Measurements from ENCODE around the gene ZNF273.
"Not testable (repeated sequence)": the region's sequence is repeated elsewhere in the genome, so short reads cannot be mapped to it uniquely, and the experiment has no call there.

The ZNF273 gene

DNA sequence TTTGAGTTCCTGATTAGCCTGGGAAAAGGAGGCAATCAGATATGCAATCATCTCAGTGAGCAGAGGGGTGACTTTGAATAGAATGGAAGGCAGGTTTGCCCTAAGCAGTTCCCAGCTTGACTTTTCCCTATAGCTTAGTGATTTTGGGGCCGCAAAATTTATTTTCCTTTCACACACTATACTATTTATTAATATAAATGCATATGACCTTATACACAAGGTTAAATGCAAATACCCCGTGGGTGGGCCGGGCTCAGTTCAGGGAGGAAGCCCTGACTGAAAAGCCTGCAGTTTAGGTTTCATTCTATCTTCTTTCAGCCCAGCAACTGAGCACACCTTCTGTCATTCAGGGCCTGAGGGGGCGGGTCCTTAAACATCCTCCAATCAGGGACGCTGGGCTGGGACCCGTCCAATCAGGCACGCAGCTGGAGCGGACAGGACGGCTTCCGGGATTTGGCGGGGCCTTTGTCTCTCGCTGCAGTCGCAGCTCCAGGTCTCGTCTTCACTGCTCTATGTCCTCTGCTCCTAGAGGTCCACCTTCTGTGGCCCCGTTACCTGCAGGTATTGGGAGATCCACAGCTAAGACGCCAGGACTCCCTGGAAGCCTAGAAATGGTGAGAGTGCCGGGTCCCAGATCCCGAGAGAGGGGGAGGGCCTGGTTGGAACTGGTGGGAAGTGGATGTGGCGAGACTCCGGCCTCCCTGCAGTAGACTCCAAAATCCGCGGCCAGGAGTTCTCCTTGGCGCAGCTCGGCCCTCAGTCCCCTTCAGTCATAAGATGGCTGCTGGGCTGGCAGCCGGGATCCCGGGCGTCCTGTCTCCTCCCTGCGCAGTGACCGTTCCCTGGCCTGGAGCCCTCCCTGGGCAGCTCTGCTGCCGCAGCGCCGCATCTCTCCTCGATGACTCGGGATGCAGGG is at the start of gene ZNF273:
ZNF273 (plus strand) TSS at position 468 of the 916 bp plus-strand sequence; CDS start at position 513, 45 bp downstream.
- DNase-seq (ENCODE audit: low read depth in 1 of 2, low spot score in 1 of 2) = peak; percentile 66 to 88

DNA sequence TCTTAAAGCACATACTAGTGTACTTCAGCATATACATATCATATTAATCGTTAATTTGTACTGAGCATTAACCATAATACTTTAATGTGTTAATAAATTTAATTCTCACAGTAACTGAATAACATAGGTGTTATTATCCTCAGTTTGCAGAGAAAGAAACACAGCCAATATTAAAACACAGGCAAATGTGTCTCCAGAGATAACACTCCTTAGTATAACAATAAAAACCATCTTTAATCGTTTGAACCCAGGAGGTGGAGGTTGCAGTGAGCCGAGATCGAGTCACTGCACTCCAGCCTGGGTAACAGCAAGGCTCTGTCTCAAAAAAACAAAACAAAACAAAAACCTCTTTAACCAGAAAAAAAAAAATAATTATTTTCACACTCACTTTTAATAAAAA is 49.4 kb upstream of the ZNF273 start:
- no peak for DNase-seq (ENCODE audit: low read depth in 1 of 2, low spot score in 1 of 2)

DNA sequence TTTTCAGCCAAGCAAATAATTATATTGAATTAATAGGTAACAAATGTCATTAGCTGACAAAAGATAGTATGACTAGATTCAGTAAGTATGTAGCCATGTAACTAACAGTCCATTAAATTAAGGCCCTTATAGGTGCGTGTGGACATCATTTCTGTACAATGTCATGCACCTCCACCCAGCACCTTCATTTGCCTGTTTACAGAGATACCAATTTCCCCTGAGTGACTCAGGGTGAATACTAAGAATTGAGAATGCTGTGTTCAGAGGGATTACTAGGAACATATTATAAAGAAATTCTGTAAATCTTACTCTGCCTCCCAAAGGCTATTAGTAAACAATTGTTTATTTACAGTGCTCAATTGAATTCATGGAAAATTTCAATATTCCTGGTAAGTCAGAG is 48.1 kb upstream of the ZNF273 start:
- no peak for DNase-seq (ENCODE audit: low read depth in 1 of 2, low spot score in 1 of 2)

DNA sequence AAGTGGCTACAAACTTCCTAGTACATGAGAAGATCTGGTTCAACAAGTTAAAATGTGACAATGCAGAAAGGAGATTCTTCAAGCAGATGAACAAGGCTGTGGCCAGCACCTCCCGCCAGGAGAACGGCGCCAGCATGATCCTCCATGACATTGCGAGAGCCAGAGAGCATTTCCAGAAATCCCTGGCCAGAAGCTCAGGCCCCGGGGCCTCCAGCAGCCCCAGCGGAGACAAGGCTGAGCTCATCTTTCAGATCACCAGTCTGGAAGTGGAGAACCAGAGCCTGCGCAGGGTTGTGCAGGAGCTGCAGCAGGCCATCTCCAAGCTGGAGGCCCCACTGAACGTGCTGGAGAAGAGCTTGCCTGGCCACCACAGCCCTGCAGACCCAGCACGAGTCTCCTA is 40.1 kb upstream of the ZNF273 start:
- no peak for DNase-seq (ENCODE audit: low read depth in 1 of 2, low spot score in 1 of 2)

DNA sequence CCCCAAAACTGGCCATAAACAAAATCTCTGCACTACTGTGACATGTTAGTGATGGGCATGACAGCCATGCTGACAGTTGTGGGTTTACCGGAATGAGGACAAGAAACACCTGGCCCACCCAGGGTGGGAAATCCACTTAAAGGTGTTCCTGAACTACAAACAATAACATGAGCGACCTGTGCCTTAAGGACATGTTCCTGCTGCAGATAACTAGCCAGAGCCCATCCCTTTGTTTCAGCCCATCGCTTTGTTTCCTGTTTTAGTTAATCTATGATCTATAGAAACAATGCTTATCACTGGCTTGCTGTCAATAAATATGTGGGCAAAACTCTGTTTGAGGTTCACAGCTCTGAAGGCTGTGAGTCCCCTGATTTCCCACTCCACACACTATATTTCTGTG is 39.5 kb upstream of the ZNF273 start:
- not testable (repeated sequence) for DNase-seq (ENCODE audit: low read depth in 1 of 2, low spot score in 1 of 2)

DNA sequence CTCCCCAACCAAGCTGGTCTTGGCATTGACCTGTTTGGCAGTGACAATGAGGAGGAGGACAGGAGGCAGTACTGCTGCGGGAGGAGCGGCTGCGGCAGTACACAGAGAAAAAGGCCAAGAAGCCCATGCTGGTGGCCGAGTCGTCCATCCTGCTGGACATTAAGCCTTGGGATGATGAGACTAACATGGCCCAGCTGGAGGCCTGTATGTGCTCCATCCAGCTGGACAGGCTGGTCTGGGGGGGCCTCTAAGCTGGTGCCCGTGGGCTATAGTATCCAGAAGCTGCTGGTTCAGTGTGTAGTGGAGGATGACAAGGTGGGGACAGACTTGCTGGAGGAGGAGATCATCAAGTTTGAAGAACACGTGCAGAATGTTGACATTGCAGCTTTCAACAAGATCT is 39.1 kb upstream of the ZNF273 start:
- DNase-seq (ENCODE audit: low read depth in 1 of 2, low spot score in 1 of 2) = no peak

DNA sequence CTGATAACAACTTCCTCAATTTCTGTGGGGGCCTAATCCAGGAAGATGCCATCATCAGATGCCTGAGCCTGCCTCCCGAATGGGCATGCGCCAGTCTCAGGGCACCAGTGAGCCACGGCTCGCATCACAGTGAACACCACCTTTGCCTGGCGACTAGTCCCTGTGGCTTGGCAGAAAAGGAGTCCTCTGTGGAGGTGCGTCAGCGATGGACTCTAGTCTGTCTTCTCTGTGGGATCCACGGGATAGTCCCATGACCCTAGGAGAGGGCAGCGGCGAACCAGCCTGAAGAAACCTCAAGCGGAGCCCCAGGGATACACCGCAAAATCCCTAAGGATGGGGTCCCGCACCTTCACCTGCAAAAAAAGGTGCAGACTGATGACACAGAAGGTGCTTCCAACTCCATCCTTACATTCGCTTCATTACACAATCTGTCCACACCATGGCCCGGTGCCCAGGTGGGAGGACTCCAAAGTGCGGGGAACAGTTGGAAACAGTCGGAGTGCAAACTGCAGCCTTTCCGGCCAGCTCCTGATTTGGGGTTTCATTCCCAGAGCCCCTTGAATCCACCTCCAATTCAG is 35.1 kb upstream of the ZNF273 start:
- no peak for DNase-seq (ENCODE audit: low read depth in 1 of 2, low spot score in 1 of 2)

DNA sequence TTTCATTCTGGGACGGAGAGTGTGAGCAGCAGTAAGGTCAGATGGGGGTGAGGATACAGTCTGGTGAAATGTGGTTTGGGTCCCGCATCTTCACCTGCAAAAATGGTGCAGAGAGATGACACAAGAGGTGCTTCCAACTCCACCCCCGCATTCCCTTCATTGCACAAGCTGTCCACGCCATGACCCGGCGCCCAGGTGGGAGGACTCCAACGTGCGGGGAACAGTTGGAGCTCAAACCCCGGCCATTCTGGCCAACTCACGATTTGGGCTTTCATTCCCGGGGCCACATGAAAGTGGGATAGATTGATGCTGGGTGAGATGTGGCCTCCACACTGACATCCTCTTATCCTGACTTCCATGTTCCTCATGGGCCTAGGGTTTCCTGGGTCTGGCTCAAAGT is 34.6 kb upstream of the ZNF273 start:
- no peak for DNase-seq (ENCODE audit: low read depth in 1 of 2, low spot score in 1 of 2)

DNA sequence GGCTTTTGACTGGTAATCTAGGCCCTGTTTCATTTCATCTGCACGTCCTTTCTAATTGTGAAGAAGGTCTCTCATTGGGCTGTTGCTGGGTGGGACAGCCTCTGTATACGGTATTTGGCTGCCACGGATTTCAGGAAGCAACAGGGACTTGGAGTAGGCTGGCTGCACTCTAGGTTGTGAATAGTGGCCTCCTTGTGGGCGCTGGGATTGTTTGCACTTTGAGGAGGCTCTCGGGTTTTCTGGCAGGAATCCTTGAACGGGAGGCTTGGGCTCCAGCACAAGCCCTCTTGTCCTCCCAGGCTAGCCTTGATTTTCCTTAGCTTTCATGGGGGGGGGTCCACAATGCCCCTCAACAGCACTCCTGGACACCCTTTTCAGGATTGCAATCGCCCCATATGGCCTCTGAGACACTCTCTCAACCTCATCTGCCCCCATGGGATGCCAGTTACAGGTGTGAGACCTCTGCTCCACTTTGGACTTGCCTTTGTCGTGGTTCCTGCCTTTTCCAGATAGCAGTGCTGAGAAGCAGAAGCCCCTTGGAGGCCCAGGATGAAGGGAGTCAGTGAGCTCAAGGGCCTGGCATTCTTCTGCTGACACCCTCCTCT is 33.9 kb upstream of the ZNF273 start:
- no peak for DNase-seq (ENCODE audit: low read depth in 1 of 2, low spot score in 1 of 2)

DNA sequence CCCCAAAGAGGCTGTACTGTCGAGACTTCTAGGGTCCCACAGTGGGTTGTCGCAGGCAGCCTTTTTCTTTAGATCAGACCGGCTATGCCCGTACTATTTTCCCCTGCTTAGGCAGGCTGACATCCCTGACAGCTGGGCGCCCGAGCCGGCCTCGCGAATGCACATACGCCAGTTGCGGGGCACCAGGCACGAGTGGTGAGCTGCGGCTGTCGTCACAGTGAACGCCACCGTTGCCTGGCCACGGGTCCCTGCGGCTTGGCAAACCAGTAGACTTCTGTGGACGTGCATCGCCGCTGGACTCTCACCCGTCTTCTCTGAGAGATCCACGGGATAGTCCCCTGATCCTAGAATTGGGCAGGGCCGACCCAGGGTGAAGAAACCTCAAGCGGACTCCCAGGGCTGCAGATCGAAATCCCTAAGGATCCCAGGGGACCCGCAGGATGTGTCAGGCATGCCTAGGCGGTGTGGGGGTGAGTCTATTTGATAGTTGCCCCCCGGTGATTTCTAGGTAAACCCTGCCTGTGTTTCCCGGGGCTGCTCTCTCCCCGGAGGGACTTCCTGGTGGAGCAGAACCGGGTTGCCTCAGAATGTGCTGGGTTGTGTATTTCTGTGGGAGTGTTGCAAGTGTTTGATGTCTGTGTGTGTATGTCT is 33.0 kb upstream of the ZNF273 start:
- no peak for DNase-seq (ENCODE audit: low read depth in 1 of 2, low spot score in 1 of 2)

DNA sequence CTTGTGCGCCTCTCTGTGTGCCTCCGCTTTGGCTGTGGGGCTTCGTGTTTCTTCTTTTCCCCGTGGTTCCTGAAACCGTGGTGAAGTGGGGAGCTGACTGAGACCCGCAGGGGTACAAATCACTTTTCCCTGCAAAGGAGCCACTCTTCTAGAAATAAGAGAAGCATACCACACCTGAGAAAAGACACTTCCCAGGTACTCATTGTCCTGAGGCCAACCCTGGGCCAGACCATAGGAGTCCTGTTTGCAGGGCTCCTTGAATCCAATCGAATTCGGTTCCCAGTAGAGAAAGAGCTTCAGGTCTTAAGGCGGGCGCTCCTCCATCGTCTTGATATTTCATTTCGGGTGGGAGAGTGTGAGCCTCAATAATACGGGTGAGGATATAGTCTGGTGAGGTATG is 32.4 kb upstream of the ZNF273 start:
- DNase-seq (ENCODE audit: low read depth in 1 of 2, low spot score in 1 of 2) = no peak

DNA sequence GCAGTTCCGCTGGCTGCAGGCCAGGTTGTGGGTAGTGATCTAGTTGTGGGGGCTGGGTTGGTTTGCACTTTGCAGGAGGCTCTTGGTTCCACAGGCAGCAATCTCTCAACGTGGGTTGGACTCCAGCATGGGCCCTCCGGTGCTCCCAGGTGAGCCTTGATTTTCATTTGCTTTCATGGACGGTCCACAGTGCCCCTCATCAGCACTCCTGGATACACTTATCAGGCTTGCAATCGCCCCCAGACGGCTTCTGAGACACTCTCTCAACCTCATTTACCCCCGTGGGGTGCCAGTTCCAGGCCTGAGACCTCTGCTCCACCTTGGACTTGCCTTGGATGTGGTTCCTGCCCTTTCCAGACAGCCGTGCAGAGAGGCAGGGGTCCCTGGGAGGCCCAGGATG is 31.3 kb upstream of the ZNF273 start:
- DNase-seq (ENCODE audit: low read depth in 1 of 2, low spot score in 1 of 2) = no peak

DNA sequence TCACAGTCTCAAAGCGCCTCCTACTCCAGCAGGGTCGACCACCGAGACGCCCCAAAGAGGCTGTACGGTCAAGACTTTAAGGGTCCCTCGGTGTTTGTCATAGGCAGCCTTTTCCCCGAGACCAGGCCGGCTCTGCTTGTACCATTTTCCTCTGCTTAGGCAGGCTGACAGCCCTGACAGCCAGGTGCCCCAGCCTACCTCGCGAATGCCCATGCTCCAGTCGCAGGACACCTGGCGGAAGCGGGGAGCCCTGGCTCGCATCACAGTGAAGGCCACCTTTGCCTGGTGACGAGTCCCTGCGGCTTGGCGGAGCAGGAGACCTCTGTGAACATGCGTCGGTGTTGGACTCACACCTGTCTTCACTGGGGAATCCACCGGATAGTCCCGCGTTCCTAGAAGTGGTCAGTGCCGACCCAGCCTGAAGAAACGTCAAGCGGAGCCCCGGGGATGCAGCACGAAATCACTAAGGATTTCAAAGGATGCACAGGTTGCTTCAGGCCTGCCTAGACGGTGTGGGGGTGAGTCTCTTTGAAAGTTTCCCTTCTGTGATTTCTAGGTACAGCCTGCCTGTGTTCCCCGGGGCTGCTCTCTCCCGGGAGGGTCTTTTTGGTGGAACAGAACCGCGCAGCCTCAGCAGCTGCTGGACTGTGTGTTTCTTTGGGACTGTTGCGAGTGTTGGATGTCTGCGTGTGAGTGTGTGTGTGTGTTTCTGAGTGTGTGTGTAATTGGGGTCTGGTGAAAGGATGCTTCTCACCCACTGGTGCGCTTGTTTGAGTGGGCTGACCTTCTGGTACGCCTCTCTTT is 30.5 kb upstream of the ZNF273 start:
- no peak for DNase-seq (ENCODE audit: low read depth in 1 of 2, low spot score in 1 of 2)

DNA sequence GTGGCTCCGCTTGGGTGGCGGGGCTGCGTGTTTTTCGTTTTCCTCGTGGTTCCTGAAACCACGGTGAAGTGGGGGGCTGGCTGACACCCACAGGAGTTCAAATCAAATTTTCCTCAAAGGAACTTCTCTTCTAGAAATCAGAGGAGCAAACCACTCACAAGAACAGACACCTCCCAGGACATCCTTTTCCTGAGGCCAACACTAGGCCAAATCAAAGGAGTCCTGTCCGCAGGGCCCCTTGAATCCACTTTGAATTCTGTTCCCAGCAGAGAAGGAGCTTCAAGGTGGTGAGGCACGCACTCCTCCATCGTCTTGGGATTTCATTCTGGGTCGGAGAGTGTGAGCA is 29.9 kb upstream of the ZNF273 start:
- DNase-seq (ENCODE audit: low read depth in 1 of 2, low spot score in 1 of 2) = no peak

DNA sequence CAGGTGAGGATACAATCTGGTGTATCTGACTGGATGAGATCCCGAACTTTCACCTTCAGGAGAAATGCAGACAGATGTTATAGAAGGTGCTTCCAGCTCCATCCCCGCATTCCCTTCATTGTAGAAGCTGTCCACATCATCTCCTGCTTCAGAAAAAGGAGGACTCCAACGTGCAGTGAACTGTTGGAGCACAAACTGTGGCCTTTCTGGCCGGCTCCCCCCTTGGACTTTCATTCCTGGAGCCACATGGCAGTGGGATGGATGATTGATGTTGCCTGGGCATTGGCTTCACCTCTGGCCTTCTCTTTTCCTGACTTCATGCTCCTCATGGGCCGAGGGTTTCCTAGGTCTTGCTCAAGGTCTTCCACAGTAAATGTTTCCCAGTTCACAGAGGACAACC is 29.6 kb upstream of the ZNF273 start:
- no peak for DNase-seq (ENCODE audit: low read depth in 1 of 2, low spot score in 1 of 2)

DNA sequence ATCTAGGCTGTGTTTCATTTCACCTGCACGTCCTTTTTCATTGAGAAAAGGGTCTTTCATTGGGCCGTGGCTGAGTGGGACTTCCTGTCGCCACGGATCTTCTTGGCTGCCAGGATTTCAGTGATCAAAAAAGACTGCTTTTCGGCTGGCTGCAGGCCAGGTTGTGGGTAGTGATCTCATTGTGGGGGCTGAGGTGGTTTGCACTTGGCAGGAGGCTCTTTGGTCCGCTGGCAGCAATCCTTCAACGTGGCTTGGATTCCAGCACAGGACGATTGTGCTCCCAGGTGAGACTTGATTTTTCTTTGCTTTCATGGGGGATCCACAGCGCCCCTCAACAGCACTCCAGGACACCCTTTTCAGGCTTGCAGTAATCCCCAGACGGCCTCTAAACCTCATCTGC is 29.0 kb upstream of the ZNF273 start:
- no peak for DNase-seq (ENCODE audit: low read depth in 1 of 2, low spot score in 1 of 2)

DNA sequence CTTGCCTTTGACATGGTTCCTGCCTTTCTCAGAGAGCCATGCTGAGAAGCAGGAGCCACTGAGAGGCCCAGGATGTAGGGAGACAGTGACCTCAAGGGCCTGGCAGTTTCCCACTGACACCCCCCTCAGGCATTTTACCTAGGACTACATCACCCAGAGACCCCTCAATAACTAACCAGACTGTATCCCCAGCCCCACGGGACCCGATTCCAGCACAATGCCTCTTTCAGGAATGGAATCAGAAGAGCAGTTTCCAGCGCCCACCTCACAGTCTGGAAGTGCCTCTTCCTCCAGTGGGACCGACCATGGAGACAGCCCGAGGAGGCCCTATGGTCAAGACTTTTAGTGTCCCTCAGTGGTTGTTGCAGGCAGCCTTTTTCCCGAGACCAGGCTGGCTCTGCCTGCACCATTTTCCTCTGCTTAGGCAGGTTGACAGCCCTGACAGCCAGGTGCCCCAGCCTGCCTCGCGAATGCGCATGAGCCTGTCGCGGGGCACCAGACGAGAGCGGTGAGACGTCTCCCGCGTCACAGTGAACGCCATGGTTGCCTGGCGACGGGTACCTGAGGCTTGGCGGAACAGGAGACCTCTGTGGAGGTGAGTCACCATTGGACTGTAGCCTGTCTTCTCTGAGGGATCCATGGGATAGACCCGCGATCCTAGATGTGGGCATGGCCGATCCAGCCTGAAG is 28.4 kb upstream of the ZNF273 start:
- no peak for DNase-seq (ENCODE audit: low read depth in 1 of 2, low spot score in 1 of 2)

DNA sequence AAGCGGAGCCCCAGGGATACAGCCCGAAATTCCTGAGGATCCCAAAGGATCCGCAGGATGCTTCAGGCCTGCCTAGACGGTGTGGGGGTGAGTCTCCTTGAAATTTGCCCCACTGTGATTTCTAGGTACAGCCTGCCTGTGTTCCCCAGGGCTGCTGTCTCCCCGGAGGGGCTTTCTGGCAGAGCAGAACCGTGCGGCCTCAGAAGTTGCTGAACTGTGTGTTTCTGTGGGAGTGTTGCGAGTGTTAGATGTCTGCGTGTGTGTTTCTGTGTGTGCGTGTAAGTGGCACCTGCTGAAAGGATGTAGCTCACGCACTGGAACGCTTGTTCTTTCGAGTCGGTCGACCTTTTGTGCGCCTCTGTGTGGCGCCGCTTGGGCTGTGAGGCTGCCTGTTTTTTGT is 27.8 kb upstream of the ZNF273 start:
- no peak for DNase-seq (ENCODE audit: low read depth in 1 of 2, low spot score in 1 of 2)

DNA sequence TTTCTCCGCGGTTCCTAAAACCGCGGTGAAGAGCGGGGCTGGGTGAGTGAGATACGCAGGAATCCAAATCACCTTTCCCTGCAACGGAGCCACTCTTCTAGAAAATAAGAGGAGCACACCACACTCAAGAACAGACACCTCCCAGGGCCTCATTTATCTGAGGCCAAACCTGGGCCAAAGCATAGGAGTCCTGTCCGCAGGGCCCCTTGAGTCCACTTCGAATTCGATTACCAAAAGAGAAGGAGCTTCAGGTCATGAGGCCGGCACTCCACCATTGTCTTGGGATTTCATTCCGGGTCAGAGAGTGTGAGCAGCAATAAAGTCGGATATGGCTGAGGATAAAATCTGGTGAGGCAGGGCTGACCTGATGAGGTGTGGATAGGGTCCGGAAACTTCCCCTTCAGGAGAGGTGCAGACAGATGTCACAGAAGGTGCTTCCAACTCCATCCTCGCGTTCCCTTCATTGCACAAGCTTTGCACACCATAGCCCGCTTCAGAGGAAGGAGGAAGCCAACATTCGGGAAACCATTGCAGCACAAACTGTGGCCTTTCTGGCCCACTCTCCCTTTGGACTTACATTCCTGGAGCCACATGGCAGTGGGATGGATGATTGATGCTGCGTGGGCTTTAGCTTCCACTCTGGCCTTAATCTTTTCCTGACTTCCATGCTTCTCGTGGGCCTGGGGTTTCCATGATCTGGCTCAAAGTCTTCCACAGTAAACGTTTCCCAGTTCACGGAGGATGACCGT is 27.2 kb upstream of the ZNF273 start:
- no peak for DNase-seq (ENCODE audit: low read depth in 1 of 2, low spot score in 1 of 2)

All from activated CD4-positive, alpha-beta T cell treated with anti-CD3 and anti-CD28 coated beads, Interleukin-2, amount 50 U/mL, for 24 hours (primary cell).